Astrocyte of the cerebellum (primary cell): Measurements from ENCODE around the gene AGXT2.
A peak's percentile ranks its signal among the peaks of the same experiment; 100 is the strongest.

Experiments used
- DNase-seq: peaks from one replicate; pipeline ENCODE4 v3.0.0-alpha.2; 2011; ENCODE audit warnings: low read depth
- H3K4me3 ChIP-seq: 2 replicates; pipeline ENCODE4 v1.5.1; 2011; ENCODE audit warnings: mild to moderate bottlenecking, low read depth, low read length, moderate library complexity
- in situ Hi-C: cut with HindIII; loops from 2 replicates; pipeline ENCODE4 v1.10.0; 2017; ENCODE audit warnings: low sequenced_read_pairs
- TF ChIP-seq, protein P1 (sequence below): IDR thresholded peaks from 2 replicates; pipeline ENCODE4 v1.5.1; 2012; ENCODE audit warnings: low read length, low read depth, moderate library complexity, mild to moderate bottlenecking; ENCODE audit errors: missing control alignments

AGXT2 gene

DNA sequence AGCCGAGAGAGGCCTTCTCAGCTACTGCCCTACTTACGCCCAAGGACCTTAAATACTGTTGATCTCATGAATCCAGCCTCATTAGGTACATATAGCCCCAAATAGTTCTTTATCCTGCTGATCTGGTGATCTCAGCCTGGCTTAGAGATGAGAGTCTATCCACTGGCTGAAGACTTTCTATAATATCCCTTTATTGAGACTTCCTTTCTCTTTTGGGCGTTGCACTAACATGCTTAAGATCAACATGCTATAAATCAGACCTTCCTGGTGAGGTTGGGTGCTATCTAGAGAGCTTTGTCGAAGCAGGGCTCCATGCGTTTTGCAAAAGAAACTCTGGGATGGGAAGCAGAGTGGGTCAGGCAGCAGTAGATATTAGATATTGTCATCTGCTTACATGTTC lies 44.0 kb upstream of the AGXT2 start:
- TF ChIP-seq, protein P1, sequence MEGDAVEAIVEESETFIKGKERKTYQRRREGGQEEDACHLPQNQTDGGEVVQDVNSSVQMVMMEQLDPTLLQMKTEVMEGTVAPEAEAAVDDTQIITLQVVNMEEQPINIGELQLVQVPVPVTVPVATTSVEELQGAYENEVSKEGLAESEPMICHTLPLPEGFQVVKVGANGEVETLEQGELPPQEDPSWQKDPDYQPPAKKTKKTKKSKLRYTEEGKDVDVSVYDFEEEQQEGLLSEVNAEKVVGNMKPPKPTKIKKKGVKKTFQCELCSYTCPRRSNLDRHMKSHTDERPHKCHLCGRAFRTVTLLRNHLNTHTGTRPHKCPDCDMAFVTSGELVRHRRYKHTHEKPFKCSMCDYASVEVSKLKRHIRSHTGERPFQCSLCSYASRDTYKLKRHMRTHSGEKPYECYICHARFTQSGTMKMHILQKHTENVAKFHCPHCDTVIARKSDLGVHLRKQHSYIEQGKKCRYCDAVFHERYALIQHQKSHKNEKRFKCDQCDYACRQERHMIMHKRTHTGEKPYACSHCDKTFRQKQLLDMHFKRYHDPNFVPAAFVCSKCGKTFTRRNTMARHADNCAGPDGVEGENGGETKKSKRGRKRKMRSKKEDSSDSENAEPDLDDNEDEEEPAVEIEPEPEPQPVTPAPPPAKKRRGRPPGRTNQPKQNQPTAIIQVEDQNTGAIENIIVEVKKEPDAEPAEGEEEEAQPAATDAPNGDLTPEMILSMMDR, result no peak

DNA sequence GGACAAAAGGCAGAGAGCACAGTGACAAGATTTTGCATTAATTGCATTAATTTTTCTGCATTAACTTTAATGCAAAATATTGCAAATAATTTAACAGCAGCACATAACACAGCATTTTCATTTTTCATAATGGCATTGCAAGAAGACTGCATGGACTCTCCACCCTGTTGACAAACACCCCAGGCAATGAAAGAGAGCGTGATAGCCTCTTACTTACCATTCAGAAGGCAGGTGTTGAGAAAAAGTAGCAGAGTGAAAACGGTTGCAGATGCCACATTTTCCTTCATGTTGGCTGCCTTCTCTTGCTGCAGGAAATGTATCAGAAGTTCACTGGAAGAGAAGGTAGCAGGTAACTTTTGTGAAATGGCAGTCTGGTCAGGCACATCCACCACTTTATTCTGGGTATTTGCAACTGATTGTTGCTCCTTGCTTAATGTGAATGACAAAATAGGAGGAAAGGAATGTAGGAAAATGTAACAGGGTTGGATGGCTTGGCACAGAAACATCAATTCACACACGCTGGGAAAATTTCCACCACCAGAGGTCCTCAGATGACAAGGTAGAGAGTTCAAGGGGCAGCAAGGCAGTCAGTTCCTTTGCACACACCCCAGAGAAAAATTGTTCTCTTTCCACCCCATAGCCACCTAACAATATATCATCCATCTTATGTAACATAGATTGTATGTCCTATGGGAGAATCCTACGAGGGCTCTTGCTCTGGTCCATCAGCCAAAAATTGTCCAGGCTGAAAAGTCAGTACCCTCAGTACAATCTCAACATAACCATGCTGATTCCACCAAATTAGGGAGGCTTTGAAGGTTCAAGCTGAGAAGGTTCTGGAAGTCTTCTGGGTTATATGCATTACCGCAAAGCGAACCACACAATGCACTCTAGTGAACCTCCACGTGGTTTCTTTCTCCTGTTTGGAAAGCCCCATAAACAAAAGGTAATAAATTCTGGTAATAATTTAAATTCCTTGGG lies 41.9 kb upstream of the AGXT2 start:
- no peak overlapping the region for H3K4me3 ChIP-seq
- in situ Hi-C loops, result no loop called here
- TF ChIP-seq, protein P1, result peak; percentile 89
- DNase-seq, result peak; percentile 63

More for the DNA sequence above, 44.0 kb upstream of the AGXT2 start:
- in situ Hi-C loops, result no loop called here
- no peak for DNase-seq
- H3K4me3 ChIP-seq, result no peak overlapping the region

DNA sequence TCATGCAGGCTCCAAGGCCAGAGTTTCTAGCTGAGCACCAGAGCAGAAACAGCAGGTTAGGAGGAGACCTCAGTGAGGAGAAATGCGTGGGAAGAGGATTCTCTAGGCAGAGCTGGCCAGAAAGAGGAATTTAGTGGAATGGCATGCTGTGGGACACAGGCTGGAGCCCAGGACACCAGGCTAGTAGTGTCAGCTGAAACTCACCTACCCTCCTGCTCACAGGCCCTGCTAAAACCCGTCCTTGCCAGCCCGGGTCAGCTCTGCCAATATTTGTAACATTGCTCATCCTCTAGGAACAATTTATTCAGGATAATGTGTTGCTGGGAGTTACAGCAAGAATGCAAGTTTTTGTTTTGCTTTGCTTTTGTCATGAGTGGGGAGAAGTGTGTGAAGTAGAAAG lies 40.2 kb upstream of the AGXT2 start:
- TF ChIP-seq, protein P1, result no peak
- DNase-seq, result peak; percentile 3
- H3K4me3 ChIP-seq, result no peak overlapping the region
- in situ Hi-C loops, result no loop called here

DNA sequence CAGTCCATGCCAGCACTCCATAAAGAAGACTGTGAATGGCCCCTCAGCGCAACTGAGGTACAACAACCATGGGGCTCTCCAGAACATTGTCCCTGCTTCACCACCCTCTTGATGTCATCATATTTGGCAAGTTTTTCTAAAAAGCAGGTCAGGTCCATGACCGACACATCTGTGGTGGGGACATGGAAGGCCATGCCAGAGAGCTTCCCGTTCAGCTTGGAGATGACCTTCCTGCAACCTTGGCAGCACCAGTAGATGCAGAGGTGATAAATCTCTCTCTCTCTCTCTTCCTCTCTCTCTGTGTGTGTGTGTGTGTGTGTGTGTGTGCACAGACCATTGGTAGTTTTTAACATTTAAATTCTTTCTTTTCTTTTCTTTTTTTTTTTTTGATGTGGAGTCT lies 35.4 kb upstream of the AGXT2 start:
- TF ChIP-seq, protein P1, result no peak
- in situ Hi-C loops, result no loop called here
- DNase-seq, result no peak
- no peak overlapping the region for H3K4me3 ChIP-seq

DNA sequence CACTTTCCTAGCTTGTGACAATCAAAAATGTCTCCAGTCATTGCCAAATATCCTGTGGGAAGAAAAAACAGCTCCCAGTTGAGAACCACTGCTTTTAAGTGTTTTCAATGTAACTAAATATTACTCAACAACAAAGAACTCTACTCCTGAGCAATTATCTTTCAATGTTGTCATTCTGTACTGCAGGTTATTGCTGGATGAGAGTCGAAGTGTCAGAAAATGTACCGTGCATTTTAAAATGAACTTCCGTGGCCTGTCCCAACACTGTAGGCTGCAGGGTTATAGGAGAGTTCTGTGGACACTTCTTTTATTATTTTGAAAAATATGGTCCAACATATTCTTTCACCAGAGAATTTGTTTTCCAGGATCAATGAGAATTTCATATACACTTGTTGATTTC lies 34.8 kb upstream of the AGXT2 start:
- in situ Hi-C loops, result no loop called here
- TF ChIP-seq, protein P1, result no peak

DNA sequence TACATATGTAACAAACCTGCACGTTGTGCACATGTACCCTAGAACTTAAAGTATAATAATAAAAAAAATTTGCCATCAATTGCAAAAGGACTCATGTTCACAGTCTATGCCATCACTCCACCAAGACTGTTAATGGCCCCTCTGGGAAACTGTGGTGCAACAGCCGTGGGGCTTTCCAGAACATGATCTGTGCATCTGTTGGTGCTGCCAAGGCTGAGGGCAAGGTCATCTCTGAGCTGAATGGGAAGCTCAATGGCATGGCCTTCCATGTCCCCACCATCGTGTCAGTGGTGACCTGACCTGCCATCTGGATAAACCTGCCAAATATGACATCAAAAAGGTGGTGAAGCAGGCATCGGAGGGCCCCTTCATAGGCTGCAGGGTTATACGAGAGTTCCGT lies 33.4 kb upstream of the AGXT2 start:
- TF ChIP-seq, protein P1, result no peak
- no peak for DNase-seq
- in situ Hi-C loops, result no loop called here
- no peak overlapping the region for H3K4me3 ChIP-seq

More for the DNA sequence above, 34.8 kb upstream of the AGXT2 start:
- no peak overlapping the region for H3K4me3 ChIP-seq
- no peak for DNase-seq
